ENCODE measurements around the gene SRSF1.
A peak's percentile ranks its signal among the peaks of the same experiment; 100 is the strongest.
"Not testable (repeated sequence)": the region's sequence is repeated elsewhere in the genome, so short reads cannot be mapped to it uniquely, and the experiment has no call there.

The SRSF1 gene

DNA sequence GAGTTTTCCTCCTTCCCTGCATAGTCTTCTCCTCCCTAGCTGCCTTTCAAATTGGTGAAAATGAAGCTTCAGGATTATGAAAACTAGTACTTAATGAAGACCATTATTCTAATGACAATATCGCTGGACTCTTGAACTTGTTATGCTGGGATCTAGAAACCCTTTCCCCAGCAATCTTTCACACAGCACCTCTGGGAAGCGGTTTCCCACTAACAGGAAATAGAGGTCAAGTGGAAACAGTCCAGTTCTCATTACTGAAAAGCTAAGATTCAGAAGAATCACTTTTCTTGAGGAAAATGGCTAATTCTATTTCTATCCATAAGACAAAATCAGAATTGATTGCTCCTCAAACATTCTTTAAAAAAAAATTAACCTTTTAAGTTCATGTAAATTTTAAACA, 17.0 kb downstream of the SRSF1 start:
- DNase-seq (ENCODE audit: low read depth), result no peak

DNA sequence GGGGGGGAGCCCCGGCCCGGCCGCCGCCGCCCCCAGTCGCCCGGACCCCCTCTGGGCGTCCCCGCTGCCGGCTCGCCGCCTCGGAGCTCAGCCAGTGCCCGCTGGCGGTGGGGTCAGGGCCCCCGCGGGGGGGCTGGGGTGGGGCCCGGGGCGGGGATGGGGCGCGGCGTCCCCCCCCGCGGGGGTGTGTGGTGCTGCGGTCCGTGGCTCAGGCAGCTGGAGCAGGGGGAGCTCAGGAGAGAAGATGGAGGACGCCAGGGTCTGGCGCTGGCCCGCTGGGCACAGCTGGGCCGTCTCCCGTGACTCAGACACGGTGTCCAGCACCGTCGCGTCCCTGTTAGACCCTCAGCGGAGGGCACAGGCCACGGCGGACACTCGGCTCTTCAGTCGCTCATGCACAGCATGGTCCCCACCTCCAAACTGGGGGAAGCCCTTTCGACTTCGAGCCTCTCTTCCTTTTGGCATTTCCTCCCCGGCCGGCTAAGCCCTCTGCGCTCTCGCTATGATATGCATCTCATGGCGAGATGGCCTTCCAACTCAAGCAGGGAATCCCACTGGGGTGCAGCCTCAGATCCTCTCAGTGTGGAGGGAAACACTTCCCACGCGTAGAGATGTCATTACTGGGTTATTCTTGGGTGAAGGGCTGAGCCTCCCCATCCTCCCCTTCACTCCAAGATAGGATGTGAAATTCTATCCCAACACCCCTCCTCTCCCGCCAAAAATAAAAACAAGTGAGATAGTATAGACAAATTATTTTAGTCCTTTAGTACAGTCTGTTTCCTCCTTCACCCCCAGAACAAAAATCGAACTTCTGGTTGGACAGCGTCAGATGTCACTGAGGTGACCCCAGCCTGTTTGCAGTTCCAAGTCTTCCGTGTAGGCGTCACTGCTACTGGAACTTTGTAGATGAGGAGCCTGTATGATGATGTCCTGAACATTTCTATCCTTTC, 18.5 kb downstream of the SRSF1 start:
- DNase-seq (ENCODE audit: low read depth), result no peak

- peak; percentile 54 for DNase-seq (ENCODE audit: low read depth)
Observed at GRCh38 chr17:57987581-57988300, 19.3 kb downstream of the SRSF1 start, which contains the start of gene VEZF1. VEZF1 (minus strand) TSS chr17:57988254; CDS start chr17:57988111, 143 bp downstream.

DNA sequence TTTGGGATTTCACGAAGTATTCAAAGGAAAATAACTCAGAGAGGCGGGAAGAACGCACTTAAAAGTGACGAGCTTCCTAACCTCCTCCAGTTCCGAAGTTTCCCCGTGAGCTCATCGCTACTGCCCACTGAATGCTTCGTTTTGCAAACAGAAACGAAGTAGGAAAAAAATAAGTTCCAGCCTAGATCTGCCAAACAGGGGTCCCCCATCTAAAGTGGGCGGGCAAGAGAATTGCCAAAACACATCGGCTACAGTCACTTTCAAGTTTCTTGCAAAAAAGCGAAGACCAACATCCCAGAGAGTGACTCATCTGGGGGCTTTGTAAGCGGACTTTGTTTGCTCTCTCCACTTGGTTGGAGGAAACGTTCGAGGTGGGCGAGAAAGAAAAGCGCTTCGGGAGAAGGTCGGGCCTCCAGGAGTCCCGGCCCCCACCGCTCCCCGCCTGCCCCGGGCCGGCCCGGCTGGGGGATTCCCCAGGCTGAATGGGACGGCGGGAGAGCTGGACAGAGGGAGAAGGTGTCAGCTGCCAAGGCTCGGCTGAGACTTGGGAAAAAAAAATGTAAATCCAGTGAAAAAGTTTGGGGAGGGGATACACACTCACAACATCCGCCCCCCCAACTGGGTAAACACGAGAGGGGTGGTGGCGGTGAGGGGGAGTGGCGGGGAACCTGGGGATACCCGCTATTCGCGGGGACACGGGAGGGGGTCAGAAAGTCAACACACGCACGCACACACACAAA, 20.0 kb downstream of the SRSF1 start:
- DNase-seq (ENCODE audit: low read depth), result no peak

GRCh38 chr17:57985675-57985974, 21.4 kb downstream of the SRSF1 start:
- no peak for DNase-seq (ENCODE audit: low read depth)

GRCh38 chr17:57984936-57985674, 21.9 kb downstream of the SRSF1 start:
- no peak for DNase-seq (ENCODE audit: low read depth)

- no peak for DNase-seq (ENCODE audit: low read depth)
Observed at GRCh38 chr17:57984261-57984890, 22.7 kb downstream of the SRSF1 start.

DNA sequence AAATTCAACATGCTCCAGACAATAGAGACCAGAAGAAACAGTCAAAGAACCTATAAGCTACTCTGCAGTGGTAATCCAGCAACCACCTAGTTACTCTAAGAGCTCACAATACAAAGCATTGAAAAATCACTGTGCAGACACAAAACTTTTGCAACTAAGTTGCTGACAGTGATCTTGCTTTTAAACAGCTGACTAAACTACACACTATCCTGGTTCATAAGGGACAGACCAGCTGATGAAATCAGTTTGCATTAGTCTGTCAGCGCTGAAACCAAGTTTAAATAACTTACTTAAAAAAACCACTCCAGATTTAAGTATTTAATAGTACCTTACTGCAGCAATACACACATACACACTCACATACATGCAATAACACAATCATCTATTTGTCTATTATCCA, 23.6 kb downstream of the SRSF1 start:
- no peak for DNase-seq (ENCODE audit: low read depth)

GRCh38 chr17:57982452-57983170, 24.4 kb downstream of the SRSF1 start:
- DNase-seq (ENCODE audit: low read depth), result no peak

GRCh38 chr17:57980522-57980921, 26.5 kb downstream of the SRSF1 start:
- DNase-seq (ENCODE audit: low read depth), result no peak

GRCh38 chr17:57979076-57979475, 28.0 kb downstream of the SRSF1 start:
- DNase-seq (ENCODE audit: low read depth), result no peak

- DNase-seq (ENCODE audit: low read depth), result no peak
Observed at GRCh38 chr17:57976594-57976993, 30.5 kb downstream of the SRSF1 start.

DNA sequence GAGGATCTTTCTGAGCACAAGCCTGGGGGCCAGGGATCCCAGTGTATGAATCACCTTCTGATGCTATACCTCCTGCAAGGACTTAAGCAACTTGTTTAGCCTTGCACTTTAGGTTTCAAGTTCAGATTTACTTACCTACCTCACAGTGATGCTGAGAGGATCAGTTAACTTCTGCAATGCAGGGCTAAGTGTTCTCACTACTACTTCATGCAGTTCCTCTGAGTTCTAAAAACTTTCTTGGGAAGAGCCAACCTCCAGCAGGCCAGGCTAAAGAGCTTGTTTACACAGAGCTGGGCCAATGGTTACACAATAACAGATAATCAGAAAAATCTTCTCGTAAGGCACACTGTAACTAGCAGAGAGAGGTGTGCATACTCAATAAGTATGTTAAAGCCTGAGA, 32.0 kb downstream of the SRSF1 start:
- no peak for DNase-seq (ENCODE audit: low read depth)

DNA sequence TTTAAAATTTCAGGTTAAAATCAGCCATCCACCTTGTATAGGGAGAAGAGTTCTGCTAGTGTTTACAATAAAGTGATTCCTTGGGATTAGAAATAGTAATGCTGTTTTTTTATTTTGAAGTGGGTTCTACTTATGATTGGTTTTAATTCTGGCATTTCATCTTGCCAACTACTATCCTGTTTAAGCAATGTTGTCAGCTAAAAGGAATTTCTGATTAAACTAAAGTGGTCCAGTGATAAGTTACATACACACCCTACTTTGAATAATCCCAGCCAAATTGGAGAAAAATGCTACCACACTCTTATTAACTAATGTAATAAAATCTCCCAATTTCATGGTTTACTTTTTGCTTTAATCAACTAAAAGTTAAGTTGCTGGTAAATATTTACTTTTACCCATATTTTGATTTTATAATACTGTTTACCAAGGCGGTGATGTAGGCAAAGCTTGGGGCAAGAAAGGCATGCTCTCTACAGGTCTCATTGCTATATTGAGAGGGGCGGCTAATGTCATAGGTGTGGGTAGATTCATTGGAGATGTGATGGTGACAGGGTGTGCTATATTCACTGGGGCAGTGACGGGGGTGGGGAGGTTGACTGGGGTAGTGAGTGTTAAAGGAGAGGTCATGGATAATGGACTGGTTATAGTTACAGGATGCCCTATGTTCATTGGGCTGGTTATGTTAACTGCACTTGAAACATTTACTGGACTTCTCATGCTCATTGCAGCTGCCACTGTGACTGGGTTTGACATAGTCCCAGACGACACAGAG, 32.8 kb downstream of the SRSF1 start:
- not testable (repeated sequence) for DNase-seq (ENCODE audit: low read depth)

GRCh38 chr17:57972151-57972550, 34.9 kb downstream of the SRSF1 start:
- no peak for DNase-seq (ENCODE audit: low read depth)

GRCh38 chr17:57971572-57971971, 35.5 kb downstream of the SRSF1 start:
- DNase-seq (ENCODE audit: low read depth), result no peak

- no peak for DNase-seq (ENCODE audit: low read depth)
Observed at GRCh38 chr17:57970710-57971109, 36.3 kb downstream of the SRSF1 start.

DNA sequence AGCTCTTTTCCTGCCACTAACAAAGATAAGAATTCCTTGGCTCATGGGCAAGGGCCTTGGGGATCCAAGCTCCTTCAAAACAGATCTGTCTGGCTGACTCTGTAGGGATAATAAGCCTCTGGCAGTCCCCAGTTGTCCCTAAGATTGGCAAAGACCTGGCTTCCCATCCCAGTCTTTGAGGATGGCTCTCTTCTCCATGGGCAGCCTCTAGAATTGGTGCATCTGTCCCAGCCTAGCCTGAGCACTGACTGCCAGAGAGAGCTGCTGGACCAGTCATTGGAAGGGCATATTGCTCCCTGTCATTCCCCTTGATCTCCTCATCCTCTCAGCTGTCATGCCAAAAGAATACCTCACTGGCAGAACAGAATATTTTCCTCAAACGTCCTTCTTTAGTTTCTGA, 38.6 kb downstream of the SRSF1 start:
- no peak for DNase-seq (ENCODE audit: low read depth)

DNA sequence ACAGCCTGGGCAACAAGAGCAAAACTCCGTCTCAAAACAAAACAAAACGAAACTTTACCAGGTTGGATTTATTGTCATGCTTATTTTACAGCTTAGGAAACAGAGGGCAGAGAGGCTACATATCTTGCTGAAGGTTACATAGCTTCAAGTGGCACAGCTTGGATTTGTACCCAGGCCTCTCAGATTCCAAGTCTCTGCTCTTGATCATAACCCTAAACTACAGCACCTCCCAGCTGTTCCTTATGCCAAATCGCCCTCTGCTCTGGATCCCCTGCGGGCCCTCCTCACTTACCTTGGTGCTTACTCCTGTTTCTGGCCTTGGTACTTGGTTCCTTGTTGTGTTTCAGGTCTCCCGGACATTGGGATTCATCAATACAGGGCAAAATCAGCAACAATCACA, 40.2 kb downstream of the SRSF1 start:
- no peak for DNase-seq (ENCODE audit: low read depth)

- DNase-seq (ENCODE audit: low read depth), result no peak
Observed at GRCh38 chr17:57966246-57966645, 40.8 kb downstream of the SRSF1 start.

Measured in CMK (cell line).